GM23338 (cell line): ENCODE data around the gene PROSER2.

Experiments
- CTCF ChIP-seq, 2 experiments: fragments of 200-600 bp in 1 of 2; sonication (generic) in 1 of 2; conservative IDR thresholded peaks; 2 replicates each; pipeline versions ENCODE4 v1.5.1 to v1.6.1; 2016 to 2017; ENCODE audit warnings: antibody characterized with exemption in 2 of 2, low read depth in 2 of 2, mild to moderate bottlenecking in 2 of 2, moderate library complexity in 1 of 2
- EZH2 ChIP-seq: fragments of 200-600 bp; sonication (generic); IDR thresholded peaks from one replicate; pipeline ENCODE4 v1.8.0; 2017; ENCODE audit warnings: antibody characterized with exemption, mild to moderate bottlenecking, low read depth; ENCODE audit not compliant: unreplicated experiment
- EZH2phosphoT487 ChIP-seq: fragments of 200-600 bp; sonication (generic); IDR thresholded peaks from one replicate; pipeline ENCODE4 v1.8.1; 2018; ENCODE audit warnings: antibody characterized with exemption; ENCODE audit not compliant: unreplicated experiment
- POLR2AphosphoS5 ChIP-seq: IDR thresholded peaks from 2 replicates; pipeline ENCODE4 v1.6.1; 2016; ENCODE audit warnings: antibody characterized with exemption, low read depth

GRCh38 chr10:11919271-11919670 lies 96.1 kb downstream of the PROSER2 start:
- TF ChIP-seq POLR2AphosphoS5 (no peak), CTCF (conservative IDR thresholded peaks at IDR 0.05; ENCODE audit: low read depth in 2 of 2) (no peak), EZH2phosphoT487 (no peak), EZH2 (no peak)
